MCF 10A (cell line): ENCODE results near the gene CLIC1. TPM values are rescaled to one million over a fixed set of nuclear protein-coding genes. Genes with fewer than 3 reads are reported as not detected.

Experiments
- BruUV-seq: library from RNA; stranded (reverse); fragments of 400-500 nt; replicated peaks from 2 replicates; lab custom pipeline; 2021; lab: Mats Ljungman, UMichigan
- CTCF ChIA-PET: fragments of 300-600 bp; sonication (Branson Sonifier 250); formaldehyde crosslinking; extraction: SDS; loops from one replicate; lab custom pipeline; 2021; ENCODE audit warnings: antibody characterized with exemption, inconsistent platforms; lab: Yijun Ruan, JAX
- POLR2A ChIA-PET: fragments of 300-600, 350-650 bp; sonication (Branson Sonifier 250); formaldehyde crosslinking; extraction: SDS; loops from one replicate; lab custom pipeline; 2020; ENCODE audit warnings: antibody characterized with exemption, inconsistent platforms; lab: Yijun Ruan, JAX
- DNase-seq: peaks from one replicate; pipeline ENCODE4 v3.0.0-alpha.2; 2018; ENCODE audit not compliant: unreplicated experiment
- H3K27ac Mint-ChIP-seq: one replicate; pipeline ENCODE4 v1.8.0; 2022; ENCODE audit warnings: mild to moderate bottlenecking, low read depth, mixed read lengths; ENCODE audit not compliant: unreplicated experiment
- H3K27me3 Mint-ChIP-seq: one replicate; pipeline ENCODE4 v1.8.0; 2022; ENCODE audit warnings: mixed read lengths; ENCODE audit not compliant: insufficient read depth, unreplicated experiment
- H3K36me3 Mint-ChIP-seq: one replicate; pipeline ENCODE4 v1.8.0; 2022; ENCODE audit warnings: mild to moderate bottlenecking, moderate library complexity, mixed read lengths; ENCODE audit not compliant: insufficient read depth, unreplicated experiment
- H3K4me1 Mint-ChIP-seq: one replicate; pipeline ENCODE4 v1.8.0; 2022; ENCODE audit warnings: mixed read lengths; ENCODE audit not compliant: insufficient read depth, unreplicated experiment
- H3K4me3 Mint-ChIP-seq: one replicate; pipeline ENCODE4 v1.8.0; 2022; ENCODE audit warnings: mild to moderate bottlenecking, moderate library complexity, mixed read lengths; ENCODE audit not compliant: unreplicated experiment
- H3K9me3 Mint-ChIP-seq: one replicate; pipeline ENCODE4 v1.8.0; 2022; ENCODE audit warnings: mixed read lengths; ENCODE audit not compliant: unreplicated experiment
- CTCF ChIP-seq: fragments of 200-600 bp; IDR thresholded peaks from one replicate; pipeline ENCODE4 v1.8.0; 2022; ENCODE audit warnings: antibody characterized with exemption, mild to moderate bottlenecking; ENCODE audit not compliant: unreplicated experiment
- intact Hi-C: fragments of 100-400 bp; cut with micrococcal nuclease; formaldehyde crosslinking; loops from 2 replicates; pipeline ENCODE4 v1.14.1; 2022
- total RNA-seq: library from RNA; stranded (reverse); gene quantifications from 2 replicates; pipeline ENCODE4 v1.2.3, GENCODE V29; 2022

CLIC1 gene
- total RNA-seq, 1 experiment from 2014 or later, result 511 TPM

- intact Hi-C loops, result no loop called here
- Mint-ChIP-seq H3K9me3 (no peaks in the 10 kb centered on the region), H3K4me1 (peaks cover 10% of the 10 kb centered on the region), H3K27ac (no peak overlapping the region), H3K36me3 (peaks cover 8% of the 10 kb centered on the region), H3K4me3 (no peak overlapping the region), H3K27me3 (no peaks in the 10 kb centered on the region)
- ChIA-PET CTCF (interaction anchor here (0.6 to 2.6 kb wide), 2 partner anchors 17 to 58 kb away, joined by 3 to 8 read pairs; no protein-coding TSS in a partner anchor), POLR2A (interaction anchor here (0.5 to 2.5 kb wide), 15 partner anchors 11 to 1372 kb away, joined by 3 to 13 read pairs (median 3); partner anchors contain the start of genes CLIC1, GPANK1, HSPA1B and LSM2)
- no TSS peak for BruUV-seq
- peak; percentile 60 for DNase-seq
- TF ChIP-seq CTCF, result no peak
Observed at GRCh38 chr6:31752739-31753319, 16.5 kb upstream of the CLIC1 start.

- no TSS peak for BruUV-seq
- intact Hi-C loops, result no loop called here
- CTCF ChIA-PET, result interaction anchor here (0.6 to 2.6 kb wide), 3 partner anchors 19 to 98 kb away, joined by 4 to 8 read pairs (median 4); partner anchors contain the start of gene BAG6
- DNase-seq, result no peak
- H3K27ac Mint-ChIP-seq, result no peak overlapping the region
- H3K4me3 Mint-ChIP-seq, result no peak overlapping the region
- POLR2A ChIA-PET, result interaction anchor here (0.6 to 1.5 kb wide), 2 partner anchors 11 to 438 kb away, joined by 3 to 8 read pairs; partner anchors contain the start of gene MSH5
- TF ChIP-seq CTCF, result no peak
- peaks cover 10% of the 10 kb centered on the region for H3K4me1 Mint-ChIP-seq
- H3K27me3 Mint-ChIP-seq, result no peaks in the 10 kb centered on the region
- H3K36me3 Mint-ChIP-seq, result peaks cover 7% of the 10 kb centered on the region
- no peaks in the 10 kb centered on the region for H3K9me3 Mint-ChIP-seq
Observed at GRCh38 chr6:31750411-31751022, 14.2 kb upstream of the CLIC1 start.

- CTCF ChIA-PET, result interaction anchor here (1.0 kb wide), 1 partner anchor 42 kb away, joined by 4 read pairs; no protein-coding TSS in a partner anchor
- H3K36me3 Mint-ChIP-seq, result peaks cover 10% of the 10 kb centered on the region
- TF ChIP-seq CTCF, result no peak
- H3K9me3 Mint-ChIP-seq, result no peaks in the 10 kb centered on the region
- POLR2A ChIA-PET, result interaction anchor here (0.6 to 1.6 kb wide), 6 partner anchors 8 to 439 kb away, joined by 3 to 8 read pairs (median 3); partner anchors contain the start of gene MSH5
- peak overlapping the region; percentile 82 for H3K27ac Mint-ChIP-seq
- DNase-seq, result no peak
- no peak overlapping the region for H3K4me3 Mint-ChIP-seq
- no TSS peak for BruUV-seq
- H3K27me3 Mint-ChIP-seq, result no peaks in the 10 kb centered on the region
- intact Hi-C loops, result no loop called here
- peaks cover 10% of the 10 kb centered on the region for H3K4me1 Mint-ChIP-seq
Observed at GRCh38 chr6:31749301-31750036, 13.1 kb upstream of the CLIC1 start.

- Mint-ChIP-seq H3K4me3 (no peak overlapping the region), H3K36me3 (peaks cover 10% of the 10 kb centered on the region), H3K27ac (no peak overlapping the region), H3K27me3 (no peaks in the 10 kb centered on the region), H3K9me3 (no peaks in the 10 kb centered on the region), H3K4me1 (peaks cover 11% of the 10 kb centered on the region)
- POLR2A ChIA-PET, result no interaction called here
- intact Hi-C loops, result no loop called here
- TF ChIP-seq CTCF, result no peak
- BruUV-seq, result no TSS peak
- CTCF ChIA-PET, result no interaction called here
- DNase-seq, result no peak
Observed at GRCh38 chr6:31744422-31744821, 8.1 kb upstream of the CLIC1 start.
